ENCODE results near the gene LRRC31.

Gene LRRC31

DNA sequence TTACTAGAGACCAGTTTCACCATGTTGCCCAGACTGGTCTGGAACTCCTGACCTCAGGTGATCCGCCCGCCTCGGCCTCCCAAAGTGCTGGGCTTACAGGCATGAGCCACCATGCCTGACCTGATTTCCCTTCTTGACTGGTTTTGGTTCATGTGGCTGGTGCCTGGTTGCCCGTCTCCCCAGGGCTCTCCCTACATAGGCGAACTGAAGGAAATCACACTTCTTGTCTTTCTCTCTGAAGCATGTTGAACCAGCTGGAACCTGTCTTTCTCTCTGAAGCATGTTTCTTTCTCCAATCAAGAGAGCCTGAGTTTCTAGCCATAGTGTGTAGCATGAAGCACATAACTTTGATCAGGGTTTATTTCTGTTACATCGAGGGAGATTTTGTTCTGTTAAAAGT is 25.3 kb upstream of the LRRC31 start:
- no peak for TF ChIP-seq SPI1 (IDR thresholded peaks at IDR 0.05; ENCODE audit: low read depth, low read length)
- no peak for TF ChIP-seq POU2F2 (IDR thresholded peaks at IDR 0.05; ENCODE audit: low read depth, low read length)
- no peak for TF ChIP-seq PAX5 (IDR thresholded peaks at IDR 0.05; ENCODE audit: insufficient read depth, low read length, severe bottlenecking)
- no peak for TF ChIP-seq TAF1 (IDR thresholded peaks at IDR 0.05; ENCODE audit: low read depth, low read length)
- TF ChIP-seq POLR2A (IDR thresholded peaks at IDR 0.05; ENCODE audit: low read depth, low read length), result no peak
- no peak for TF ChIP-seq POLR2AphosphoS5 (IDR thresholded peaks at IDR 0.05; ENCODE audit: low read depth, low read length)
- FAIRE-seq, result no peak
- no peak for DNase-seq (ENCODE audit: insufficient read length, low spot score)

DNA sequence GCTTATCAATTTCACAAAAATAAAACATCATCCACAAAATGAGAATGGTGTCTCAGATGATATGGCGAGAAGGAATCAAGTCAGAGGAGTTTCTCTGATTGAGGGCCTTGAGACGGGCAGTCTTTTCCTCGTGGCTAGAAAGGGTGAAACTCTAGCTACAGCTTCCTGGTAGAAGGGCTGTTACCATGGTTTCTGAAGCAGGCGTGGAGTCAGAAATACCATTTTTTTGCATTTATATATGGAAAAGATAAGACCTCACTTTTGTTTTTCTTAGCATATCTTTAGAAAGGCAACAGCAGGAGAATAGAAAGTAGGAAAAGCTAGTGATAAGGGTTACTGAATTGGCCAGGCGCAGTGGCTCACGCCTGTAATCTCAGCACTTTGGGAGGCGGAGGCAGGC is 24.4 kb upstream of the LRRC31 start:
- TF ChIP-seq PAX5 (IDR thresholded peaks at IDR 0.05; ENCODE audit: insufficient read depth, low read length, severe bottlenecking), result no peak

DNA sequence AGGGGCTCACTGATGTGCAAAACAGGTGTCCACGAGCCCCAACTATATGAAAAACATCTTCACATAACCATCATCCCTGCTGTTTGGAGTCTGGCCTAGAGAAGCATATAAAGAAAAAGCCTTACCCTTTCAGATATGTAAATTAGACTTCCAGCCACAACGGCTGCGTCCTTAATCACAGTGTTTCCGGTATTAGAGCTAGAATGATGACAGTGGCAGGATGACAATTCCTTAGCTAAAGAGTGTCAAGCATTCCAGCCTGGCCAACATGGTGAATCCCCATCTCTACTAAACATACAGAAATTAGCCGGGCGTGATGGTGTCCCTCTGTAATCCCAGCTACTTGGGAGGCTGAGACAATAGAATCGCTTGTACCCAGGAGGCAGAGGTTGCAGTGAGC is 22.2 kb upstream of the LRRC31 start:
- no peak for DNase-seq (ENCODE audit: insufficient read length, low spot score)
- TF ChIP-seq POLR2AphosphoS5 (IDR thresholded peaks at IDR 0.05; ENCODE audit: low read depth, low read length) (no peak), TAF1 (IDR thresholded peaks at IDR 0.05; ENCODE audit: low read depth, low read length) (no peak), POU2F2 (IDR thresholded peaks at IDR 0.05; ENCODE audit: low read depth, low read length) (no peak), PAX5 (IDR thresholded peaks at IDR 0.05; ENCODE audit: insufficient read depth, low read length, severe bottlenecking) (no peak), POLR2A (IDR thresholded peaks at IDR 0.05; ENCODE audit: low read depth, low read length) (no peak), SPI1 (IDR thresholded peaks at IDR 0.05; ENCODE audit: low read depth, low read length) (no peak)
- peak; percentile 52 for FAIRE-seq

More for the DNA sequence above, 24.4 kb upstream of the LRRC31 start:
- FAIRE-seq (no peak), DNase-seq (ENCODE audit: insufficient read length, low spot score) (no peak)

DNA sequence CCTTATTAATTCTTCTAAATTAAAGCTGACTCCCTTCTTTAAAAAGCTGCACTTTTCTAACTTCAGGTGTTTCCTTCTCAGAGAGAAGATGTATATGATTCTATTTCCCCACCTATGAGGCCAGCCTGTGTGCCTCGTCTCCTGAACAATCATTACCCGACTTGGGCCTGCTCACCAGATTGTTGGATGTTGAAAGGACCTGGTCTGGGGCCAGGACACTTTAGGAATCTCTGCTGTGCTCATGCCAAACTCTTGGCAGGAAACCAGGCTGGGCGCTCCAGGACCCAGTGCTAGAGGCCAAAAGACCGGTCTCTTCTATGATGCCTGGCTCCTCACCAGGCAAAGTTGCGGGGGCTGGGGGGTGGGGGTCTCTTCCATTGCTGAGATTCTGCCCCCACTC is 16.9 kb upstream of the LRRC31 start:
- TF ChIP-seq POU2F2 (IDR thresholded peaks at IDR 0.05; ENCODE audit: low read depth, low read length) (no peak), POLR2A (IDR thresholded peaks at IDR 0.05; ENCODE audit: low read depth, low read length) (no peak), SPI1 (IDR thresholded peaks at IDR 0.05; ENCODE audit: low read depth, low read length) (no peak), PAX5 (IDR thresholded peaks at IDR 0.05; ENCODE audit: insufficient read depth, low read length, severe bottlenecking) (no peak), TAF1 (IDR thresholded peaks at IDR 0.05; ENCODE audit: low read depth, low read length) (no peak), POLR2AphosphoS5 (IDR thresholded peaks at IDR 0.05; ENCODE audit: low read depth, low read length) (no peak)
- no peak for DNase-seq (ENCODE audit: insufficient read length, low spot score)
- no peak for FAIRE-seq

DNA sequence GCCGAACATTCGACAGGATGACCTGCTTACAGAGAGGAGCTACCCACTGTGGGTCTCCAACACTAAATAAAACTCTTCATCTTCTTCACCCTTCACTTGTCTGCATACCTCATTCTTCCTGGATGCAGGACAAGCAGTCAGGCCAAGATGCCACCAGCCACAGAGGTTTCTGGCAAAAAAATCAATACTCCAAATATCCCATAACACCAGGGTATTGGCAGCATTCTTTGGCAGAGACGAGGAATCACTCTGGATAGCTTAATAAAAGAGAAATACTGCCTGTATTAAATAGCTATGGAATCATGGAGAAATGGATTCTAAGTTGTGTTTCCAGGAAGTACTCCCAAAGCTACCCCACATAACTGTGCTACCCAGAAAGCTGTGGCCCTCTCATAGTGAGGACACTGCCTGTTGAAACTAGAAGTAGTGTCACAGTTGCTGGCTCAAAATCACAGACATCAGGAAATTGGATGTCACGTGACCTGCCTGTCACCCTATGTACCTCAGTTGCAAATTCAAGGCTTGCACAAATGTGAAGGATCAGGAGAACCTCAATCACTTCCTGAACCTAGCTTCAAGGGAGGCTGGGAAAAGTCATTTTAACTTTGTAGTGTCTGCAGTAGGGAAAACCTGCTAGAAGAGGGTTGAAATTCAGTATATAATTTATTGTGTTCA is 11.0 kb upstream of the LRRC31 start:
- FAIRE-seq (no peak), DNase-seq (ENCODE audit: insufficient read length, low spot score) (no peak)
- TF ChIP-seq SPI1 (IDR thresholded peaks at IDR 0.05; ENCODE audit: low read depth, low read length) (no peak), PAX5 (IDR thresholded peaks at IDR 0.05; ENCODE audit: insufficient read depth, low read length, severe bottlenecking) (no peak), POLR2A (IDR thresholded peaks at IDR 0.05; ENCODE audit: low read depth, low read length) (no peak), TAF1 (IDR thresholded peaks at IDR 0.05; ENCODE audit: low read depth, low read length) (no peak), POU2F2 (IDR thresholded peaks at IDR 0.05; ENCODE audit: low read depth, low read length) (no peak), POLR2AphosphoS5 (IDR thresholded peaks at IDR 0.05; ENCODE audit: low read depth, low read length) (no peak)

DNA sequence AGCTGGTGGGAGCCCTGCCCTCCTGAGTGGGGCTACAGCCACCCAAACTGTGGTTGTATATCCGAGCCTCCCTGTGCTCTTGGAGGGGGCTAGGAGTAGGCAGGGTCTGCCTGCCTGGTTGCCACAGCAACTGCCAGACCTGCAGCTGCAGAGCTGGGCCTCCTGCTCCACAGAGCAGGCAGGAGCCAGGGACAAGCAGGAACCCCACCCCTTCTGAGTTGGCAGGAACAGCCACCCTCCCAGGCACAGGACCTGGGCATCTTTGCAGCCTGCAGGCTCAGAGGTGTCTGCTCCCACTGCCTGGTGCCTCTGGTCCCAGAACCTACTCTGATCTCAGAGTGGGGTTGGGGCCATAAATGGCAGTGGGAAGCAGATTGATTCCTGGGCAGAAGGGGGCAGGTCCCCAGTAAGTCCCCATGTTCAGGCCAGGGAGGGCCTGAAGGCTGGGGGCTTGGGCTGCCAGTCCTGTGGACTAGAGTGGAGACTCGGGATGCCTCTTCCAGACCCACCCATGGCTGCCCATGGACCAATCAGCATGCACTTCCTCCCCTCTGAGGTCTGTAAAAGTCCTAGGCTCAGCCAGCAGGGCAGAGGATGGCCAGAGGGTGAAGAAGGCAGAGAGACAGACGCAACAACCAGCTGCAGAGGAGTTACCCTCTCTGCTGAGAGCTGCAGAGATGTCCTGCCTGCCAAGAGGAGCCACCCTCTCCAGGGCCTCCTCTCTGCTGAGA is 10.3 kb upstream of the LRRC31 start:
- no peak for TF ChIP-seq TAF1 (IDR thresholded peaks at IDR 0.05; ENCODE audit: low read depth, low read length)
- TF ChIP-seq SPI1 (IDR thresholded peaks at IDR 0.05; ENCODE audit: low read depth, low read length), result no peak
- TF ChIP-seq POLR2AphosphoS5 (IDR thresholded peaks at IDR 0.05; ENCODE audit: low read depth, low read length), result no peak
- TF ChIP-seq POLR2A (IDR thresholded peaks at IDR 0.05; ENCODE audit: low read depth, low read length), result no peak
- no peak for TF ChIP-seq POU2F2 (IDR thresholded peaks at IDR 0.05; ENCODE audit: low read depth, low read length)
- DNase-seq (ENCODE audit: insufficient read length, low spot score), result no peak
- FAIRE-seq, result no peak

DNA sequence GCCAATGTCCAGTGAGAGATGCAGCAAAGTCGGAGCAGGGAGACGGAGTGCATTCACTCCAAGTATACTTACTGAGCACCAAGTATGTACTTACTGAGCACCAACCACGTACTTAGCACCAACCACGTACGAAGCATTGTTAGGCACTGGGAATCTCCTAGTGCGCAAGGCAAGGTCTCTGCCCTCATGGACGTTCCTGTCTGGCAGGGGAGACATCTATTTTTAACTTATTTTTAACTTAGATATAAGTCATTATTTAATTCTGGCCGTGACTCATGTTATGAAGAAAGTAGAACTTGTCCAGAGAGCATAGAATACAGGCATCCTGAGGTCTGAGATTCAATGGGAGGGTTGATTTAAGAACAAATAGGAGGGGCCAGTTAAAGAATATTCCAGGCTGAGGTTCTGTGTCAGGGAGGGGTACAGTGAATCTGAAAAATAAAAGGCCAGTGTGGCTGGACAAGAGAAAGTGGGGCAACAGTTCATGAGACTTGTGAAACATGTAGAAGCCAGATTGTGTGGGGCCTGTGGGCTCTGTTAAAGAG is 9.3 kb upstream of the LRRC31 start:
- FAIRE-seq (no peak), DNase-seq (ENCODE audit: insufficient read length, low spot score) (no peak)
- TF ChIP-seq PAX5 (IDR thresholded peaks at IDR 0.05; ENCODE audit: insufficient read depth, low read length, severe bottlenecking) (no peak), POLR2AphosphoS5 (IDR thresholded peaks at IDR 0.05; ENCODE audit: low read depth, low read length) (no peak), TAF1 (IDR thresholded peaks at IDR 0.05; ENCODE audit: low read depth, low read length) (no peak), POU2F2 (IDR thresholded peaks at IDR 0.05; ENCODE audit: low read depth, low read length) (no peak), POLR2A (IDR thresholded peaks at IDR 0.05; ENCODE audit: low read depth, low read length) (no peak), SPI1 (IDR thresholded peaks at IDR 0.05; ENCODE audit: low read depth, low read length) (no peak)

DNA sequence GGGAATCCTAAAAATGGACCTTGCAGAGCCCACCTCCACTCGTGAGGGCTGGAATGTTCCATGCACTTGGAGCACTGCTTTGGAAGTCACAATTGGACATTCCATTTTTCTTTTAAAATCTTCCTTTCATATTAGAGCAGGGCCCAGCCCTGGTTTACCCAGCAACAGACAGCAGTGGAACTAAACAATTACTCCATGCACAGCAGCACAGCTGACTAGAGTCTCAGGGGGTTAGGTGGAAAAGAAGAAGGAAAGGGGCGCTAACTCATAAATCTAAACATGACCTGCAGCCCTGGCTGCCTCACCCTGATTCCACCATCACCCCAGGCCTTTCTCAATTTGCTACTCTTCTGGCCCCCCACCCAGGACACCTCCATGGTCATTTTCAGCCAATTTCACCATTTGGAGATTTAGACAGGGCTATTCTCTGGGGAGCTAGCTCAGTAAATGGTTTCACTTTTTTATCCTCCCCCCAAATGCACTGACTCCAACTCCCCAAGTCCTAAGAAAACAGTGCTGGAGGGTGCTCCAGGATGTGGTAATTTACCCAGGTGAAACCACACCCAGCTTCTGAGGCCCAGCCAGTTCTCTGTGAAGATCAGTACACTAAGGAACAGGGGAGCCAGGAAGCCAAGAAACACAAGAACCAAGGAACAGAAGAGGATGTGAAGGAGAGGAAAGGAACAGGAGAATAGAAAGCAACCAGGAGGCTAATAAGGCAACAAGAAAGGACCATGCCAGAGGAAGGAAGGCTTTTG is 1.6 kb upstream of the LRRC31 start:
- no peak for DNase-seq (ENCODE audit: insufficient read length, low spot score)
- TF ChIP-seq PAX5 (IDR thresholded peaks at IDR 0.05; ENCODE audit: insufficient read depth, low read length, severe bottlenecking), result no peak
- no peak for TF ChIP-seq POLR2A (IDR thresholded peaks at IDR 0.05; ENCODE audit: low read depth, low read length)
- FAIRE-seq, result peak; percentile 26

DNA sequence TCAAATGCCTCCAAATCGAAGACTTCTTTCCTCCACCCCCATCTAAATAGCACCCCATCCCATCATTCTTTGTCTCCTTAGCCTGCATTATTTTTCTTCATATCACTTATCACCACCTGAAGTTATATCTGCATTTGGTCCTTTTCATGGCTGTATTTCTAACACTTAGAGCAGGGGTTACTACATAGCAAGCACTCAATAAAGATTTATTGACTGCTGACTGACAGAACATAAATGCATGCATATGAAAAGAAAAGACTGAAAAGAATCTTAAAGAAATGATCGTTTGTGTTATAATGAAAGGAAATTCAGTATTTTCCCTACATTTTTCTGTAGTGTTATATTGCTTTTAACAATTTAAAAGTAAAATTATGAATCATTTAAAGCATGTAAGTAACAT is 1.4 kb downstream of the LRRC31 start:
- TF ChIP-seq POU2F2 (IDR thresholded peaks at IDR 0.05; ENCODE audit: low read depth, low read length) (no peak), POLR2A (IDR thresholded peaks at IDR 0.05; ENCODE audit: low read depth, low read length) (no peak), TAF1 (IDR thresholded peaks at IDR 0.05; ENCODE audit: low read depth, low read length) (no peak), PAX5 (IDR thresholded peaks at IDR 0.05; ENCODE audit: insufficient read depth, low read length, severe bottlenecking) (no peak), SPI1 (IDR thresholded peaks at IDR 0.05; ENCODE audit: low read depth, low read length) (no peak), POLR2AphosphoS5 (IDR thresholded peaks at IDR 0.05; ENCODE audit: low read depth, low read length) (no peak)
- FAIRE-seq, result no peak
- no peak for DNase-seq (ENCODE audit: insufficient read length, low spot score)

All from GM12891 (cell line).